ENCODE data around the gene TNNT3.
"Not testable (repeated sequence)": the region's sequence is repeated elsewhere in the genome, so short reads cannot be mapped to it uniquely, and the experiment has no call there.

Gene TNNT3

GRCh38 chr11:1935156-1936071 is 15.9 kb downstream of the TNNT3 start:
- 92 to 93% methylated on average over 33 of the region's 33 CpGs for WGBS, 2 experiments
- no peaks in the 10 kb centered on the region for H3K4me1 ChIP-seq (ENCODE audit: control insufficient read depth, insufficient read depth, low read length)
- no peaks in the 10 kb centered on the region for H3K36me3 ChIP-seq (ENCODE audit: control insufficient read depth, insufficient read depth, low read length)
- no peaks in the 10 kb centered on the region for H3K9me3 ChIP-seq (ENCODE audit: control insufficient read depth, low read length)
- H3K4me3 ChIP-seq (ENCODE audit: insufficient read depth, low read depth, low read length): no peak overlapping the region
- H3K27me3 ChIP-seq (ENCODE audit: control insufficient read depth, insufficient read depth, low read length, poor library complexity, severe bottlenecking): no peaks in the 10 kb centered on the region
- no peak overlapping the region for H3K27ac ChIP-seq (ENCODE audit: insufficient read depth, low read depth, low read length, poor library complexity, severe bottlenecking)

- H3K4me1 ChIP-seq (ENCODE audit: control insufficient read depth, insufficient read depth, low read length): no peaks in the 10 kb centered on the region
- H3K9me3 ChIP-seq (ENCODE audit: control insufficient read depth, low read length): no peaks in the 10 kb centered on the region
- WGBS, 2 experiments: 92 to 94% methylated on average over 34 of the region's 34 CpGs
- no peaks in the 10 kb centered on the region for H3K27me3 ChIP-seq (ENCODE audit: control insufficient read depth, insufficient read depth, low read length, poor library complexity, severe bottlenecking)
- no peak overlapping the region for H3K27ac ChIP-seq (ENCODE audit: insufficient read depth, low read depth, low read length, poor library complexity, severe bottlenecking)
- H3K4me3 ChIP-seq (ENCODE audit: insufficient read depth, low read depth, low read length): no peak overlapping the region
- no peaks in the 10 kb centered on the region for H3K36me3 ChIP-seq (ENCODE audit: control insufficient read depth, insufficient read depth, low read length)
These were observed 16.7 kb downstream of the TNNT3 start for GRCh38 chr11:1936072-1936780.

GRCh38 chr11:1936781-1937615 is 17.5 kb downstream of the TNNT3 start:
- WGBS, 2 experiments: 93 to 94% methylated on average over 34 of the region's 34 CpGs
- Histone ChIP-seq H3K36me3 (ENCODE audit: control insufficient read depth, insufficient read depth, low read length) (no peaks in the 10 kb centered on the region), H3K27me3 (ENCODE audit: control insufficient read depth, insufficient read depth, low read length, poor library complexity, severe bottlenecking) (no peaks in the 10 kb centered on the region), H3K4me1 (ENCODE audit: control insufficient read depth, insufficient read depth, low read length) (no peaks in the 10 kb centered on the region), H3K4me3 (ENCODE audit: insufficient read depth, low read depth, low read length) (no peak overlapping the region), H3K9me3 (ENCODE audit: control insufficient read depth, low read length) (no peaks in the 10 kb centered on the region), H3K27ac (ENCODE audit: insufficient read depth, low read depth, low read length, poor library complexity, severe bottlenecking) (no peak overlapping the region)

GRCh38 chr11:1937616-1938342 is 18.3 kb downstream of the TNNT3 start:
- Histone ChIP-seq H3K9me3 (ENCODE audit: control insufficient read depth, low read length) (no peaks in the 10 kb centered on the region), H3K27me3 (ENCODE audit: control insufficient read depth, insufficient read depth, low read length, poor library complexity, severe bottlenecking) (no peaks in the 10 kb centered on the region), H3K4me1 (ENCODE audit: control insufficient read depth, insufficient read depth, low read length) (no peaks in the 10 kb centered on the region), H3K4me3 (ENCODE audit: insufficient read depth, low read depth, low read length) (no peak overlapping the region), H3K36me3 (ENCODE audit: control insufficient read depth, insufficient read depth, low read length) (no peaks in the 10 kb centered on the region), H3K27ac (ENCODE audit: insufficient read depth, low read depth, low read length, poor library complexity, severe bottlenecking) (no peak overlapping the region)
- WGBS, 2 experiments: 88 to 89% methylated on average over 35 of the region's 35 CpGs

GRCh38 chr11:1938343-1939005 is 19.0 kb downstream of the TNNT3 start:
- Histone ChIP-seq H3K4me1 (ENCODE audit: control insufficient read depth, insufficient read depth, low read length) (no peaks in the 10 kb centered on the region), H3K4me3 (ENCODE audit: insufficient read depth, low read depth, low read length) (no peak overlapping the region), H3K36me3 (ENCODE audit: control insufficient read depth, insufficient read depth, low read length) (no peaks in the 10 kb centered on the region), H3K27ac (ENCODE audit: insufficient read depth, low read depth, low read length, poor library complexity, severe bottlenecking) (no peak overlapping the region), H3K9me3 (ENCODE audit: control insufficient read depth, low read length) (no peaks in the 10 kb centered on the region), H3K27me3 (ENCODE audit: control insufficient read depth, insufficient read depth, low read length, poor library complexity, severe bottlenecking) (no peaks in the 10 kb centered on the region)
- 88 to 89% methylated on average over 27 of the region's 27 CpGs for WGBS, 2 experiments

- Histone ChIP-seq H3K4me1 (ENCODE audit: control insufficient read depth, insufficient read depth, low read length) (no peaks in the 10 kb centered on the region), H3K36me3 (ENCODE audit: control insufficient read depth, insufficient read depth, low read length) (no peaks in the 10 kb centered on the region), H3K9me3 (ENCODE audit: control insufficient read depth, low read length) (no peaks in the 10 kb centered on the region), H3K27ac (ENCODE audit: insufficient read depth, low read depth, low read length, poor library complexity, severe bottlenecking) (no peak overlapping the region), H3K27me3 (ENCODE audit: control insufficient read depth, insufficient read depth, low read length, poor library complexity, severe bottlenecking) (no peaks in the 10 kb centered on the region), H3K4me3 (ENCODE audit: insufficient read depth, low read depth, low read length) (no peak overlapping the region)
- 85 to 88% methylated on average over 23 of the region's 23 CpGs for WGBS, 2 experiments
These were observed 19.6 kb downstream of the TNNT3 start for GRCh38 chr11:1939006-1939625.

GRCh38 chr11:1939788-1940187 is 20.3 kb downstream of the TNNT3 start:
- not testable (repeated sequence) for H3K4me3 ChIP-seq (ENCODE audit: insufficient read depth, low read depth, low read length); H3K36me3 ChIP-seq (ENCODE audit: control insufficient read depth, insufficient read depth, low read length); H3K4me1 ChIP-seq (ENCODE audit: control insufficient read depth, insufficient read depth, low read length); H3K27me3 ChIP-seq (ENCODE audit: control insufficient read depth, insufficient read depth, low read length, poor library complexity, severe bottlenecking); H3K9me3 ChIP-seq (ENCODE audit: control insufficient read depth, low read length); H3K27ac ChIP-seq (ENCODE audit: insufficient read depth, low read depth, low read length, poor library complexity, severe bottlenecking)
- WGBS, 2 experiments: 90 to 97% methylated on average over 1 of the region's 1 CpG

- no peaks in the 10 kb centered on the region for H3K36me3 ChIP-seq (ENCODE audit: control insufficient read depth, insufficient read depth, low read length)
- no peaks in the 10 kb centered on the region for H3K27me3 ChIP-seq (ENCODE audit: control insufficient read depth, insufficient read depth, low read length, poor library complexity, severe bottlenecking)
- no peak overlapping the region for H3K27ac ChIP-seq (ENCODE audit: insufficient read depth, low read depth, low read length, poor library complexity, severe bottlenecking)
- H3K4me1 ChIP-seq (ENCODE audit: control insufficient read depth, insufficient read depth, low read length): no peaks in the 10 kb centered on the region
- H3K4me3 ChIP-seq (ENCODE audit: insufficient read depth, low read depth, low read length): no peak overlapping the region
- WGBS, 2 experiments: 92 to 93% methylated on average over 8 to 9 of the region's 10 CpGs
- no peaks in the 10 kb centered on the region for H3K9me3 ChIP-seq (ENCODE audit: control insufficient read depth, low read length)
These were observed 23.2 kb downstream of the TNNT3 start for GRCh38 chr11:1942558-1943260.
